ENCODE data around the gene ANKRD66.
A peak's percentile ranks its signal among the peaks of the same experiment; 100 is the strongest.

DNA sequence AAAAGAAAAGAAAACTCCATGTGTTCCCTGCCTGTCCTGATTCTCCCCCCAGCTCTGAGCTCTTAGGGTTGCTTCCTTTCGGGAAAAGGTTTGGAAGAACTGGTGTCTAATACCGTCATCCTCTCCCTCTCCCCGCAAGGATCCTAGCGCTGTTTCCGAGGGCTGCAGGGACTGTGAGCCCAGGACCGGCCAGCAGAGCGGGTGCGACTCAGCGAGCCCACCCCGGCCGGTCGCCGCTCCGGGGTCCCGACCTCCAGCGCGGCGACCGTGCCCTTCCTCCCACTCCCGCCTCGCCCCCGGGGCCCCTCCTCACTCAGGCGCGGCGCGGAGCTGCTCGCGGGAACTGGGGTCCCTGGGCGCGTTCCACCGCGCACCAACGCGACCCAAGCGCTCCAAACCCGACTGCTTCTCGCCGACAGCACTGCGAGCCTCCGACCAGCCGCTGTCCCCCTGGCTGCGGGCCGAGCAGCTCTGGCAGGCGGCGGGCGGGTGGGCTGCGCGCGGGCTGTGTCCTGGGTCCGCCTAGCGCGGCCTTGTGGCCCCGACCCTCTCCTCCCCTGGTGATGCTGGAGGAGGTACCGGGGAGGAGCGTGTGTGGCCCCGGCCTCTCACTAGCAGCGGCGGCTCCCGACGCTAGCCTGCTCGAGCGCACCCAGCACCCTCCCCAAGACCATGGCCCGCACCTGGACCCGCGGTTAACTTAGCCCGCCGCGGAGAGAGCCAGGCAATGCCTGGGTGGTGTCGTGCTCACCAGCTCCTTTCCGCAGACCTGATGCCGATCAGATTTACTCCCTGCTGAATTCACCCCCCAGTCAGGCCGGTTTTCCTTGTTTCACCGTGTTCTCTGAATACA lies 11.6 kb upstream of the ANKRD66 start, which contains the start of gene PLA2G7:
- no peak for TF ChIP-seq ZNF791 (tag by site-specific recombination; IDR thresholded peaks at IDR 0.05)
- TF ChIP-seq, protein P1, sequence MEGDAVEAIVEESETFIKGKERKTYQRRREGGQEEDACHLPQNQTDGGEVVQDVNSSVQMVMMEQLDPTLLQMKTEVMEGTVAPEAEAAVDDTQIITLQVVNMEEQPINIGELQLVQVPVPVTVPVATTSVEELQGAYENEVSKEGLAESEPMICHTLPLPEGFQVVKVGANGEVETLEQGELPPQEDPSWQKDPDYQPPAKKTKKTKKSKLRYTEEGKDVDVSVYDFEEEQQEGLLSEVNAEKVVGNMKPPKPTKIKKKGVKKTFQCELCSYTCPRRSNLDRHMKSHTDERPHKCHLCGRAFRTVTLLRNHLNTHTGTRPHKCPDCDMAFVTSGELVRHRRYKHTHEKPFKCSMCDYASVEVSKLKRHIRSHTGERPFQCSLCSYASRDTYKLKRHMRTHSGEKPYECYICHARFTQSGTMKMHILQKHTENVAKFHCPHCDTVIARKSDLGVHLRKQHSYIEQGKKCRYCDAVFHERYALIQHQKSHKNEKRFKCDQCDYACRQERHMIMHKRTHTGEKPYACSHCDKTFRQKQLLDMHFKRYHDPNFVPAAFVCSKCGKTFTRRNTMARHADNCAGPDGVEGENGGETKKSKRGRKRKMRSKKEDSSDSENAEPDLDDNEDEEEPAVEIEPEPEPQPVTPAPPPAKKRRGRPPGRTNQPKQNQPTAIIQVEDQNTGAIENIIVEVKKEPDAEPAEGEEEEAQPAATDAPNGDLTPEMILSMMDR (tag by site-specific recombination; IDR thresholded peaks at IDR 0.05): peak; percentile 41; the same call in 1 of the 2 replicates
- no peak for TF ChIP-seq ZNF548 (tag by site-specific recombination; IDR thresholded peaks at IDR 0.05)
- TF ChIP-seq GLI4 (tag by site-specific recombination; IDR thresholded peaks at IDR 0.05): no peak
- TF ChIP-seq, protein P2, sequence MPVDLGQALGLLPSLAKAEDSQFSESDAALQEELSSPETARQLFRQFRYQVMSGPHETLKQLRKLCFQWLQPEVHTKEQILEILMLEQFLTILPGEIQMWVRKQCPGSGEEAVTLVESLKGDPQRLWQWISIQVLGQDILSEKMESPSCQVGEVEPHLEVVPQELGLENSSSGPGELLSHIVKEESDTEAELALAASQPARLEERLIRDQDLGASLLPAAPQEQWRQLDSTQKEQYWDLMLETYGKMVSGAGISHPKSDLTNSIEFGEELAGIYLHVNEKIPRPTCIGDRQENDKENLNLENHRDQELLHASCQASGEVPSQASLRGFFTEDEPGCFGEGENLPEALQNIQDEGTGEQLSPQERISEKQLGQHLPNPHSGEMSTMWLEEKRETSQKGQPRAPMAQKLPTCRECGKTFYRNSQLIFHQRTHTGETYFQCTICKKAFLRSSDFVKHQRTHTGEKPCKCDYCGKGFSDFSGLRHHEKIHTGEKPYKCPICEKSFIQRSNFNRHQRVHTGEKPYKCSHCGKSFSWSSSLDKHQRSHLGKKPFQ (tag by site-specific recombination; IDR thresholded peaks at IDR 0.05): 0 out of 2 replicates have a peak, but pooled peaks have one; percentile 13
- TF ChIP-seq ZNF146 (tag by site-specific recombination; IDR thresholded peaks at IDR 0.05): no peak
- TF ChIP-seq, protein P3, sequence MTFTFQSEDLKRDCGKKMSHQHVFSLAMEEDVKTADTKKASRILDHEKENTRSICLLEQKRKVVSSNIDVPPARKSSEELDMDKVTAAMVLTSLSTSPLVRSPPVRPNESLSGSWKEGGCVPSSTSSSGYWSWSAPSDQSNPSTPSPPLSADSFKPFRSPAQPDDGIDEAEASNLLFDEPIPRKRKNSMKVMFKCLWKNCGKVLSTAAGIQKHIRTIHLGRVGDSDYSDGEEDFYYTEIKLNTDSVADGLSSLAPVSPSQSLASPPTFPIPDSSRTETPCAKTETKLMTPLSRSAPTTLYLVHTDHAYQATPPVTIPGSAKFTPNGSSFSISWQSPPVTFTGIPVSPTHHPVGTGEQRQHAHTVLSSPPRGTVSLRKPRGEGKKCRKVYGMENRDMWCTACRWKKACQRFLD (tag by site-specific recombination; IDR thresholded peaks at IDR 0.05): no peak
- TF ChIP-seq ZSCAN16 (tag by site-specific recombination; IDR thresholded peaks at IDR 0.05): 0 out of 2 replicates have a peak, but pooled peaks have one; percentile 21
- TF ChIP-seq ZBTB8A (tag by site-specific recombination; IDR thresholded peaks at IDR 0.05): peak; percentile 47; the same call in 1 of the 2 replicates
- no peak for TF ChIP-seq ZNF785 (tag by site-specific recombination; IDR thresholded peaks at IDR 0.05)
- TF ChIP-seq ZNF423 (tag by site-specific recombination; IDR thresholded peaks at IDR 0.05): 0 out of 2 replicates have a peak, but pooled peaks have one; percentile 30
- no peak for TF ChIP-seq ZNF658 (tag by site-specific recombination; IDR thresholded peaks at IDR 0.05)
